ENCODE measurements around the gene PUS1.
A peak's percentile ranks its signal among the peaks of the same experiment; 100 is the strongest.

PUS1 gene

DNA sequence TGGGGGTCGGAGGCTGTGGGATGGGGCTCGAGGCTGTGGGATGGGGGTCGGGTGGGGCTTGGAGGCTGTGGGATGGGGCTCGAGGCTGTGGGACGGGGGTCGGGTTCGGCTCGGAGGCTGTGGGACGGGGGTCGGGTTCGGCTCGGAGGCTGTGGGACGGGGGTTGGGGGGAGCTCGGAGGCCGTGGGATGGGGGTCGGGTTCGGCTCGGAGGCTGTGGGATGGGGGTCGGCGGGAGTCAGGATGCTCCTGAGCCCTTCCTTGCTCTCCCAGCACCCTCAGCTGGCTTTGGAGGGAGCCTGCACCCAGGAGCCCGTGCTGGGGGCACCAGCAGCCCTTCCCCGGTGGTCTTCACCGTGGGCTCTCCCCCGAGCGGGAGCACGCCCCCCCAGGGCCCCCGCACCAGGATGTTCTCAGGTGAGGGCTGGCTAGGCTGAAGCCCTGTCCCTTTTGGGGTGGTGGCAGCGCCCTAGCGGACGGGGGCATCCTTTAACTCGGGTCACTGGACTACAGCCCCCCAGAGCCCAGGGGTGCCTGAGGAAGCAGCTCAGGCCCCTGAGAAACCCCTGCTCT is 11.9 kb upstream of the PUS1 start:
- DNase-seq, result no peak

DNA sequence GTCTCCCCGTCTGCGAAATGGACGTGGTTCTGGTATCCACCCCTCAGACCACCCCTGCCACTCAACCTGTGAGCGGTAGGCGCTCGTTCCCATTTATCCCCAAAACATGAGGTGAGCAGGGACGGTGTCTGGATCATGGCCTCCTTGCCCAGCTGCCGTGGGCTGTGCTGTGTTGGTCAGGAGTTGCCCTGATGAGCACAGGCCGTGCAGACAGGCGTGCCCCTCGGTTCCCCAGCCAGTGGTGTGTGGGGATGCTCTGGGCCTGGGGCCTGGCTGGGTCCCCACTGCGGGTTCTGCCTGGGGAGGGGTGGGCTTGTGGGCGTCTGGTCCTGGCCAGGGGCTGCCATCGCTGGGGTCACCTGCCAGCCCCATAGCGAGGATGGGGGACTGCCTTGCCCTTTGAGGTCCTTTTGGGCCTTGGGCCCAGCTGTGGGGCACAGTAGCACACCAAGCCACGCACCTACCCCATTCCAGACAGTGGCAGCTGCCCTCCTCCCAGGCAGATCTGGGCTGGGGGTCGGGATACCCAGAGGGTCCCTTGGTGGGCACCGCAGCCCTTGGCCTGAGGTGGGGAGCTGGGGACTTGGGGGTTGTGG is 11.3 kb upstream of the PUS1 start:
- DNase-seq, result no peak

DNA sequence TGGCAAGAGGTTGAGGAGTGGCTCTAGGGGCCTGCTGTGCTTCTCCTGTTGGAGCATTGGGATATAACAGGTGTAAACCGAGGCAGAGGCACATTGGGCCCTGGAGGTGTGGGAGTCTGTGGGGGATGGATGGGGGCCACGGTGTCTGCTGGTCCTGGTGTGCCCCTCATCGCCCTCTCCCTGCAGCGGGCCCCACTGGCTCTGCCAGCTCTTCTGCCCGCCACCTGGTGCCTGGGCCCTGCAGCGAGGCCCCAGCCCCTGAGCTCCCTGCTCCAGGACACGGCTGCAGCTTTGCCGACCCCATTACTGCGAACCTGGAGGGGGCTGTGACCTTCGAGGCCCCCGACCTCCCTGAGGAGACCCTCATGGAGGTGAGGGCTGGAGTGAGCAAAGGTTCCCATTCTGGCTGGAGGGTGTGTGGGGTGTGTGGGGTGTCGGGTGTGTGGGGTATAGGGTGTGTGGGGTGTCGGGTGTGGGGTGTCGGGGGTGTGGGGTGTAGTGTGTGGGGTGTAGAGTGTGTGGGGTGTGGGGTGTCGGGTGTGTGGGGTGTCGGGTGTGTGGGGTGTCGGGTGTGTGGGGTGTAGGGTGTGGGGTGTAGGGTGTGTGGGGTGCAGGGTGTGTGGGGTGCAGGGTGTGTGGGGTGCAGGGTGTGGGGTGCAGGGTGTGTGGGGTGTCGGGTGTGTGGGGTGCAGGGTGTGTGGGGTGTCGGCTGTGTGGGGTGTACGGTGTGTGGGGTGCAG is 10.6 kb upstream of the PUS1 start:
- DNase-seq, result no peak

DNA sequence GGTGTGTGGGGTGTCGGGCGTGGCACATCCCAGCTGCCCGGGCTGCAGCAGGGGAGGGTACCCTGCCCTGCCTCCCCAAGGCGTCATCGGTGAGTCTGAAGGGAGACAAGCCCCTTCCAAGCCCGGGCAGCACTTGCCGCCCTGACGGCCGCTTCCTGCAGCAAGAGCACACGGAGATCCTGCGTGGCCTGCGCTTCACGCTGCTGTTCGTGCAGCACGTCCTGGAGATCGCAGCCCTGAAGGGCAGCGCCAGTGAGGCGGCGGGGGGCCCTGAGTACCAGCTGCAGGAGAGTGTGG is 10.1 kb upstream of the PUS1 start:
- no peak for DNase-seq

DNA sequence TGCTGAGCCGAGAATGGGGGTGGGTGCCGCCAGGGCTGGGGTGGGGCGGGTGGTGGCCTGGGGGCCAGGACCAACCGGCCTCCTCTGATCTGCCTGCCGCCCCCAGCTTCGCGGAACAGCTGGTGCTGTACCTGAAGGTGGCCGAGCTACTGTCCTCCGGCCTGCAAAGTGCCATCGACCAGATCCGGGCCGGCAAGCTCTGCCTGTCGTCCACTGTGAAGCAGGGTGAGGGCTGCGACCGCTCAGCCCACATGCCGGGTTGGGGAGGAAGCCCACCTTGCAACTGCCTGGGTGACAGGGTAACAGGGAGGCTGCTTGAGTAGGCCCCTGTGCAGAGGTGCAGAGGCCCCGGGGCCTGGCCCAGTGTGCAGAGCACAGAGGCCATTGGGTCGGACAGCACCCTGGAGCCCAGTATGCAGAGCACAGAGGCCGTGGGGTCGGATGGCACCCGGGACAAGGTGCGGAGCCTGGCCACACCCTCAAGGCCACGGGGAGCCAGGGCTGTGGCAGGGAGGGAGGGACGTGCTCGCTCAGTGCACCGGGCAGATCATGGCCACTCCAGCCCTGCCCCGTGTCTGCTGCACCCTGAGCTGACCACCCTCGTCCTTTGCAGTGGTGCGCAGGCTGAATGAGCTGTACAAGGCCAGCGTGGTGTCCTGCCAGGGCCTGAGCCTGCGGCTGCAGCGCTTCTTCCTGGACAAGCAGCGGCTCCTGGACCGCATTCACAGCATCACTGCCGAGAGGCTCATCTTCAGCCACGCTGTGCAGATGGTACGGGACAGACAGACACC is 9.5 kb upstream of the PUS1 start:
- no peak for DNase-seq

DNA sequence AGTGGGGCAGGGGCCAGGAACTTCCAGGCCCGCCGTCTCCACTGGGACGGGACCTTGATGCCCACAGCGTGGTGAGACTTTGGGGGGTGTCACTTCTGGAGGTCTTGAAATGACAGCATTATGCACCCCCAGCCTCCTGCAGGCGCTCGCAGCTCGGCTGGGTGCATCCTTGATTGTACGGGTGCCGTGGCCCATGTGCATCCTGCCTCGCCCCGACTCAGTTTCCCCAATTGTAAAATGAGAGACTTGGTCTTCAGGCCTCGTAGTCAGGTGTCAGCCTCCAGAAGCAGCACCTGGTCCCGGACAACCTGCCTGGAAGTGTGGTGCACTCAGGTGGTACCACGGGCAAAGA is 8.9 kb upstream of the PUS1 start:
- DNase-seq, result no peak

DNA sequence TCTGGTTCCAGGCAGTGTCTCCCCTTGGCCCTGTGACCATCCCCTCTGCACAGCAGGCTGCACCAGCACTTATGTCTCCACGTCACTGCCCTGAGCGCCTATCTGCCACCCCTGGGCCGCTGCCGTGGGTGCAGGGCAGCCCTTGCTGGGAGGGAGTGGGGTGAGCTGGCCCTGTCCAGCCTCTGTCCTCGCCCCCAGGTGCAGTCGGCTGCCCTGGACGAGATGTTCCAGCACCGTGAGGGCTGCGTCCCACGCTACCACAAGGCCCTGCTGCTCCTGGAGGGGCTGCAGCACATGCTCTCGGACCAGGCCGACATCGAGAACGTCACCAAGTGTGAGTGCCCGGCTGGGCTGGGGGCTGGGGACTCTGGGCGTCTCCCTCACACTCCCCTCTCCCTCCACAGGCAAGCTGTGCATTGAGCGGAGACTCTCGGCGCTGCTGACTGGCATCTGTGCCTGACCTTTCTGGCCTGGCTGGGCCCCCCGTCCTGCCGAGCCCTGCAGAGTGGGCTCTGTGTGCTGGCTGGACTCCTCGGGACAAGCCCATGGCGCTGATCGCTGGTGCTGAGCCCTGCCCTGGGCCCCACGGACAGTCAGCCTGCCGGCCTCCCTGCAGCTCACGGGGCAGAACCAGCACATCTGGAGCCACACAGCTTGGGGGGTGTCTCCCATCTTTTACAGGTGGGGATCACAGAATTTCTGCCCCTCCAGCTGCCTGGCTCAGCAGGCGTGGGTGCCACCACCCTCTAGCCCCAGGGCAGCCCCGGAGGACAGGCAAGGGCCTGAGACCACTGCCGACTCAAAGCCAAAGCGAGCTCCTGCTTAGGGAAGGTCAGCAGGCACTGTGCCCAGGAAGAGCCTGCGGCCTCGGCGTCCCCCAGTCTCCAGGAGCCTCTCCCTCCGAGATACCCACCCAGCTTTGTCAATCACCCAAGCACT is 7.9 kb upstream of the PUS1 start:
- DNase-seq, result no peak

DNA sequence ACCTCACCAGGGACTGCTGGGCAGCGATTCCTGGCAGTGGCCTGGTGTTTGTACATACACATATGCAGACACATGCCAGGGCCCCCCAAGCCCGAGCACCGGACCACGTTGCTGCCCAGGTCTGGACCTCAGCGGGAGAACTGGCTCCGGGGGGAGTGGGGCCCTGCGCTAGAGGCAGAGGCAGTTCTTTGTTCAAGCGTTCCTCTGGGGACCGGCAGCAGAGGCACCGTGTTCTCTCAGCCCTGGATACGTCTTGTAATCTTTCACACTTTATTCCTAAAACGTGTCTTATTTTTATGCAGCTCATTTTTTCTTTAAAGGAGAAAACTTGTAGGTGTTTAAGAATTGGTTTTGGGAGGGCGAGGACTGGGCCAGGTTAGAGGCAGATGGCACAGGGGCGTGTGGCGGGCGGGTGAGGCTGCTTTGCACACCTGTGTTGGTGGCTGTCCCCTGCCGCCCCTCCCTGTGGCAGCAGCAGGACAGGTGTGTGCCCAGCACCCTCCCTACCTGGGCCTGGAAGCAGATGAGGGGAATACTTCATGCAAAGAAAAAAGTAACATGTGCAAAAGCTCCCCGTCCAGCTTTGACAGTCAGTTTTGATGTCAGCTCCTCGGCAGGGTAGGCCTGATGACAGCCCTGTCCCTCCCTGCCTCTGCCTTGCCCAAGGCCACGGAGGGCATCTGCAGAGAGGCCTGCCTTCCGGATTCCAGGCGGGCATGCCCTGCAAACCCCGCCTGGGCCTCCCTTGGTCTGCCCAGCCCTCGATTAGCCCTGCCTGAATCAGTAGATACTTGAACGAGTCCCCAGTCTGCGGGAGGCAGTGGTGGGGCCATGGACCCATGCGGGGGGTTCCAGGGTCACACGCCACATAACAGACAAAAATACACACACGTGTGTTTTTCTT is 7.0 kb upstream of the PUS1 start:
- DNase-seq, result no peak

DNA sequence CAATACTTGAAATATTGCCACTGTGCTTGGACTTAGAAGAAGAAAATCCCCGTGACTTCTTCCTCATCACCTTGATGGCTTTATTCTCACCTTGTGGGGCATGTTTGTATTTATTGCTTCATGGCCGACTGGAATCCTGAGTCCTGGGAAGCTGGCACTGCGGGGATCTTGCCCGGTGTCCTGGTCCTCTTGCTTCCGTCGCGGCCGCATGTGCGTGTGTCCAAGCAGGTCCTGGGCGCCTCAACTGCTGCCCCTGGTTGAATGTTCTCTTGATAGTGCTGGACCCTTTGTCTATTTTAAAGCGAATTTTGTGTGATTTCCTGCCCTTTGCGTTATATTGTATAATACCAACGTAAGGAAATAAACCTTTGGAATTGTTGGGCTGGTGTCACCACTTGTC is 6.3 kb upstream of the PUS1 start:
- no peak for DNase-seq

DNA sequence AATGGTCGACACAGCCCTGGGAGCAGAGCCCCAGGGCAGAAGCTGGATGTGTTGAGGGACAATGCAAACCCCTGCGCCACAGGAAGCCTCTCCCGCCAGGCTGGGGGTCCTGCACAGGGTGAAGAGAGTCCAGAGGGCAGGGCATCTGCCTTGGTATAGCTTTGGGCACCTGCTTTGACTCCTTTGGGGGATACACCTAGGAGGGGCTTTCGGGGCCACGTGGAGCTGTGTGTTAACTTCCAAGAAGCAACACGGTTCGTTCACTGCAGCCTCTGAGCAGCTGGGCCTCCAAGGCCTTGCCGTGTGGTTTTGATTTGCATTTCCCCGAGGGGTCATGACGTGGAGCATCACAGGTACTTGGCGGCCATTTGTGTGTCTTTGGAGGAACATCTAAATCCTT is 5.8 kb upstream of the PUS1 start:
- DNase-seq, result peak; percentile 67

DNA sequence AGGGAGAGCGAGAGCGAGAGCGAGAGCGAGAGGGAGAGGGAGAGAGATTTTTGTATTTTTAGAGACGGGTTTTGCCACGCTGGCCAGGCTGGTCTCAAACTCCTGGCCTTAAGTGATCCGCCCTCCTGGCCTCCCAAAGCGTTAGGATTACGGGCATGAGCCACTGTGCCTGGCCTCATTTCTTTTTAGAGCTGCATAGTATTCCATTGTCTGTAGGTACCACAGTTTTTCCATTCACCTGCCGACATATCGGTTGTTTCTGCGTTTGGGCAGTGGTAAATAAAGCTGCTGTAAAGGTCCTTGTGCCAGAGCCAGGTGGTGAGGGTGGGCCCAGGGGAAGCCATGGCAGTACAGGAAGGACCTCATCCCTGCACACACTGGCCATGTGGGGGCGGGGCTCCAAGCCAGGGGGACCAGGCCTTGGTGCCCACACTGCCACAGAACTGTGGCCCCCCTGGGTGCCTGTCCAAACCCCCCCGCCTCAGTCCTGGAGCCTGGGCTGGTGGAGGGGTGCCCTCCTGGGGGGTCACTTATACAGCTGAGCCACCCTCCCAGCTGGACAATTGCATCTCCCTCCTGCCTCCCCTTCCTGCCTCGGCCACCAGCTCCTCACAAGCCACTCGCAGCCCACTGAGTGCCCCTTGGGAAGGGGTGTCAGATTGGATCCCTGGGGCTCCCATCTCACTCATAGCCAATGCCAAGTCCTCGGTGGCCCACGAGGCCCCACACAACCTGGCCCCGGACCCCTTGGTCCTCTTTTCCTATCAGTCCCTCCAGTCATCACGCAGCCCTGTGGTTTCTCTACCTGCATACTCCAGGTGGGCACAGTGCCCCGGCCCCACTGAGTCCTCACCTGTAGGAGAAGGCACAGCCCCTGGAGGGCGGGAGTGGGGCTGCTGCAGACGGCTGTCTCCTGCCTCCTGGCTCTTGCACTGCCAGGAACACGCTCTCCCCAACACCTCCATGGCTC is 1.7 kb upstream of the PUS1 start:
- DNase-seq, result no peak

DNA sequence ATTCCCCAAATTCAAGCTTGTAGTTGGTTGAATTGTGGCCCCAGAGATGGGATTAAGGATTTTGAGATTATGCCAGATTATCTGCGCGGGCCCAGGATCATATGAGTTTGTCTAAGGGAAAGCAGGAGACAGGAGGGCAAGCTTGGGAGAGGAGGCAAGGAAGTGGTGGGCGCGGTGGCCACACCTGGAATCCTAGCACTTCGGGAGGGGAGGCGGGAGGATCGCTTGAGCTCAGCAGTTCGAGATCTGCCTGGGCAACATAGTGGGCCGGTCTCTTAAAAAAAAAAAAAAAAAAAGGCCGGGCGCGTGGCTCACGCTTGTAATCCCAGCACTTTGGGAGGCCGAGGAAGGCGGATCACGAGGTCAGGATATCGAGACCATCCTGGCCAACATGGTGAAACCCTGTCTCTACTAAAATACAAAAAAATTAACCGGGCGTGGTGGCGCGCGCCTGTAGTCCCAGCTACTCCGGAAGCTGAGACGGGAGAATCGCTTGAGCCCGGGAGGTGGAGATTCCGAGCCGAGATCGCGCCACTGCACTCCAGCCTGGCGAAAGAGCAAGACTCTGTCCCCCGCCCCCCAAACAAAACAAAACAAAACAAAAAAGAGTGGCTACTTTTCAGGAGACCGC is 881 bp upstream of the PUS1 start:
- DNase-seq, result no peak

DNA sequence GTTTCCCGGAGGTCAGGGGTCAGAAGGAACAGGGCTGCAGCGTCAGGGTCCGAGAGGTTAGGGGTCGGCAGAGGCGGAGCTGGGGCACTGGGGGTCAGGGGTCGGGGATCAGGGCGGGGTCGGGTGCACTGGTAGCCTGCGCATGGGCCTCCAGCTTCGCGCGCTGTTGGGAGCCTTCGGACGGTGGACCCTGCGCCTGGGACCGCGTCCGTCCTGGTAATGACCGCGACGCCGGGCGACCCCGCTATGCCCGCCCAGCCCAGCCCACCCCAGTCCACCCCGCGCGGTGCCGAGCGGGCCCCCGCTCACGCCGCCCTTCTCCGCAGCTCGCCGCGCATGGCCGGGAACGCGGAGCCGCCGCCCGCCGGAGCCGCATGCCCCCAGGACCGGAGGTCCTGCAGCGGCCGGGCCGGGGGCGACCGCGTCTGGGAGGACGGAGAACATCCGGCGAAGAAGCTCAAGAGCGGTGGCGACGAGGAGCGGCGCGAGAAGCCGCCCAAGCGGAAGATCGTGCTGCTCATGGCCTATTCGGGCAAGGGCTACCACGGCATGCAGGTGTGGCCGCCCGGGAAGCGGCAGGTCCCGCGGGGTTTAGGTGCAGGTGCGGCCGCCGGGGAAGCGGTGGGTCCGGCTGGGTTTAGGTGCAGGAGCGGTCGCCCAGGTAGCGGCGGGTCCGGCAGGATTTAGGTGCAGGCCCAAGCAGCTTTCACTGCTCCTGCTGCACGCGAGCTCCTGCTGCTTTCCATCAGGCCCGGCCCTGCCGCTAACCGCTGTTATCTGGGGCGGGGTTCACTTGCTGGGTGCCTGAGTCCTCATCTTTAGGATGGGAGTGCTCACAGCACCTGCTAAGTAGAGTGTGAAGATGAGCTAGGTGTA is 743 bp downstream of the PUS1 start:
- DNase-seq, result no peak

DNA sequence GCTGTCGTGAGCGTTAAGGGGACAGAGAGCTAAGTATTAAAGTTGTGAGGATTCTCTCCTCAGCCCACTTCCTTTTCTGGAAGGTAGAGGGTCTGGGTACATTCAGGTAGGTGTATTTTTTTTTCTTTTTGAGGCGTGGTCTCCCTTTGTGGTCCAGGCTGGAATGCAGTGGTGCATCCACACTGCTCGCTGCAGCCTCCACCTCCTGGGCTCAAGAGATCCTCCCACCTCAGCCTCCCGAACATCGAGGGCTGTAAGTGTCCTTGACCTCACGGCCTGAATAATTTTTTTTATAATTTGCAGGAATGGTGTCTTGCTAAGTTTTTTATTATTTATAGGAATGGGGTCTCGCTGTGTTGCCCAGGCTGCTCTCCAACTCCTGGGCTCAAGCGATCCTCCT is 1.4 kb downstream of the PUS1 start:
- no peak for DNase-seq

DNA sequence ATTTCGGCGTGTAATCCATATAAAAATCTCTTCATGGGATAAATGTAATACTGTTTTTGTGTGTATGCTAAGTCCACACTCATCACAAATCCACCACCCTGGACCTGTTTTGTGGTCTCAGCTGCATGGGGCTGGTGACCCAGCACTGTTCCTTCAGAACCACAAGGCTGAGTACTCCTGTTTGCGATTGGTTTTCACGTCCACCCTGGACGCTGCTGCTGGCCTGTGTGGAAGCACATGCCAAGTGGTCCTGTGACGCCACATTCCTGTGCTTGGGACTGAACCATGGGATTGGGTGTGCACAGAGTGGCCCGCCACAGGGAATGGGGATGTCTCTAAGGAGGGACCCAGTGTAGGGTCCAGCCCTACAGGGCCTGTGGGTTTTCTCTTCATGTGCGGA is 4.3 kb downstream of the PUS1 start:
- DNase-seq, result no peak

DNA sequence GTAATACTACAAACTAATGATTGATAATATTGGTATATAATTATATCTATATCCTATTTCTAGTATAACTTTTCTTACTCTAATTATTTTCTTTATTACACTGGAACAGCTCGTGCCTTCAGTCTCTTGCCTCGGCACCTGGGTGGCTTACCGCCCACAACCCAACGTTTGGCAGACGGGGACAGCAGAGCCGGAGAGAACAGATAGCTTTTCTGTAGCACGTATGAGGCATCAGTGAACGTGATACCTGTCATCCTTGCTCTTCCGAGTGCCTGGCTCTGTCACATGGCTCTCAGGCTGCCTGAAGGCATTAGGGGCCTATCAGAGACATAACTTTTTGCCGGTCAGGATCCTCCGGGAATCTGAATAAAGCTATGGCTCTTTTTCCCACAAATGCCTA is 5.5 kb downstream of the PUS1 start:
- DNase-seq, result no peak

DNA sequence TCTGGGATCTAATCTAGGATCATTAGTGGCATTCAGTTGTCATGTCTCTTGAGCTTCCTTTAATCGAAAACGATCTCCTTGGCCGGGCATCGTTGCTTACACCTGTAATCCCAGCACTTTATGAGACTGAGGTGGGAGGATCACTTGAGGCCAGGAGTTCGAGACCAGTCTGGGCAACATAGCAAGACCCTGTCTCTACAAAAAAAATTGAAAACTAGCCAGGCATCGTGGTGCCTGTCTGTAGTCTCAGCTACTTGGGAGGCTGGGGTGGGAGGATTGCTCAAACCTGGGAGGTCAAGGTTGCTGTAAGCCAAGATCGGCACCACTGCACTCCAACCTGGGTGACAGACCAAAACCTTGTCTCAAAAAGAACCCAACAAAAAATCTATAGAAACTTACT is 9.0 kb downstream of the PUS1 start:
- DNase-seq, result no peak

DNA sequence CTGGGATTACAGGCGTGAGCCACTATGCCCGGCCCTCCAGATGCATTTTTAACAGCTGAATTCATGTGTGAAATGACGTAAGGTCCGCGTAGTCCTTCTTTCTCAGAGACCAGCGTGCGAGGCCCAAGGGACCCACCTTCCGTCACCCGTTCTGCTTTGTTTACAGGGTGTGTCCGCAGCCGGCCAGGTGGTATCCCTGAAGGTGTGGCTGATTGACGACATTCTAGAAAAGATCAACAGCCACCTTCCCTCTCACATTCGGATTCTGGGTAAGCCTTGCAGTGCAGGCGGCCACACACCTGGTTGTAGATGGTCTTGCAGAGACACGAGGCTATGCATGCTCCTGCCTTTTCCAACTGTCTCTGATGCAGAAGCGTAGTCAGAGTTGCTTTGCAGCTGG is 9.9 kb downstream of the PUS1 start:
- DNase-seq, result no peak

DNA sequence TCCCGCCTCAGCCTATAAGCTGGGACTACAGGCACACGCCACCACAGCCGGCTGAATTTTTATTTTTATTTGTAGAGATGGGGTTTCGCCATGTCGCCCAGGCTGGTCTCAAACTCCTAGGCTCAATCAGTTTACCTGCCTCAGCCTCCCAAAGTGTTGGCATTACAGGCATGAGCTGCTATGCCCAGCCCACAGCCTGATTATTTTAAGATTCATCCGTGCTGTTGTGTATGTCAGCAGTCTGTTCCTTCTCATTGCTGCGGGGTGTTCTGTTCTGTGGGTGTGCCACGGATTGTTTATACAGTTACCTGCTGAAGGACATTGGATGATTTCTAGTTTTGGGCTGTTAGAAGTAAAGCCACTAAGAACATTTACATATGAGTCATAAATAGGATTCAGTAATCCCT is 11.1 kb downstream of the PUS1 start:
- DNase-seq, result no peak

Data from CD4-positive, alpha-beta T cell treated with Interferon gamma for 1 hour (primary cell).